Bronchial epithelial cell (primary cell): ENCODE measurements around the gene RASEF. TPM values are rescaled to one million over a fixed set of nuclear protein-coding genes. Genes with fewer than 3 reads are reported as not detected.
A peak's percentile ranks its signal among the peaks of the same experiment; 100 is the strongest.

Experiments used
- DNase-seq: peaks from one replicate; pipeline ENCODE4 v3.0.0-alpha.2; 2010; ENCODE audit warnings: low read depth
- FAIRE-seq: peaks from 2 replicates; lab custom pipeline; 2011; peaks lifted over from hg19 to GRCh38; lab: Jason Lieb, UNC
- H3K27me3 ChIP-seq: 2 replicates; pipeline ENCODE4 v1.5.1; 2011; ENCODE audit warnings: low read length; ENCODE audit not compliant: control insufficient read depth, insufficient read depth
- H3K36me3 ChIP-seq: 2 replicates; pipeline ENCODE4 v1.5.1; 2011; ENCODE audit warnings: low read length; ENCODE audit not compliant: control insufficient read depth, insufficient read depth
- H3K4me3 ChIP-seq: 2 replicates; pipeline ENCODE4 v1.5.1; 2011; ENCODE audit warnings: mild to moderate bottlenecking, low read depth, low read length, control low read depth
- CTCF ChIP-seq: IDR thresholded peaks from 2 replicates; pipeline ENCODE4 v1.5.1; 2011; ENCODE audit warnings: mild to moderate bottlenecking, moderate library complexity, low read length, control low read depth, inconsistent platforms; ENCODE audit not compliant: insufficient read depth, severe bottlenecking
- total RNA-seq: library from RNA; depleted of rRNA; stranded (reverse); fragments of >200 nt; gene quantifications from 2 replicates; pipeline ENCODE4 v1.2.1, GENCODE V29; 2014

Gene RASEF
- total RNA-seq, 1 donor from 2014 or later = 9.2 TPM

- no peak for TF ChIP-seq CTCF
- Histone ChIP-seq H3K36me3 (peaks cover 1% of the 10 kb centered on the region), H3K27me3 (no peaks in the 10 kb centered on the region), H3K4me3 (no peak overlapping the region)
- peak; percentile 33 for DNase-seq
- FAIRE-seq = no peak
Observed at GRCh38 chr9:82981552-82981951, 81.4 kb downstream of the RASEF start.

- DNase-seq (no peak), FAIRE-seq (peak; percentile 86)
- H3K36me3 ChIP-seq = peaks cover 1% of the 10 kb centered on the region
- no peak overlapping the region for H3K4me3 ChIP-seq
- TF ChIP-seq CTCF = no peak
- no peaks in the 10 kb centered on the region for H3K27me3 ChIP-seq
Observed at GRCh38 chr9:82975176-82975575, 87.8 kb downstream of the RASEF start.

- DNase-seq (peak; percentile 30), FAIRE-seq (no peak)
- no peak for TF ChIP-seq CTCF
- no peaks in the 10 kb centered on the region for H3K36me3 ChIP-seq
- no peak overlapping the region for H3K4me3 ChIP-seq
- no peaks in the 10 kb centered on the region for H3K27me3 ChIP-seq
Observed at GRCh38 chr9:82972446-82972845, 90.5 kb downstream of the RASEF start.

GRCh38 chr9:82970359-82970758 lies 92.6 kb downstream of the RASEF start:
- H3K27me3 ChIP-seq = no peaks in the 10 kb centered on the region
- FAIRE-seq (no peak), DNase-seq (peak; percentile 54)
- no peaks in the 10 kb centered on the region for H3K36me3 ChIP-seq
- TF ChIP-seq CTCF = no peak
- no peak overlapping the region for H3K4me3 ChIP-seq

- H3K27me3 ChIP-seq = no peaks in the 10 kb centered on the region
- FAIRE-seq (no peak), DNase-seq (no peak)
- no peaks in the 10 kb centered on the region for H3K36me3 ChIP-seq
- TF ChIP-seq CTCF = no peak
- H3K4me3 ChIP-seq = no peak overlapping the region
Observed at GRCh38 chr9:82969291-82969690, 93.7 kb downstream of the RASEF start.

- TF ChIP-seq CTCF = no peak
- Histone ChIP-seq H3K4me3 (no peak overlapping the region), H3K36me3 (no peaks in the 10 kb centered on the region), H3K27me3 (no peaks in the 10 kb centered on the region)
- DNase-seq (peak; percentile 56), FAIRE-seq (no peak)
Observed at GRCh38 chr9:82968816-82969215, 94.1 kb downstream of the RASEF start.
